HepG2 (cell line): ENCODE results near the gene CCDC57. TPM values are rescaled to one million over a fixed set of nuclear protein-coding genes. Genes with fewer than 3 reads are reported as not detected.

Experiments
- ATAC-seq: fragments of 200-7000 bp; cut with Tn5 transposase; 3 replicates; pipeline ENCODE4 v1.9.1; 2020; ENCODE audit warnings: mild to moderate bottlenecking, moderate library complexity
- BruUV-seq: library from RNA; stranded (reverse); fragments of 400-500 nt; replicated peaks from 2 replicates; lab custom pipeline; 2021; lab: Mats Ljungman, UMichigan
- CTCF ChIA-PET: fragments of 300-600 bp; formaldehyde crosslinking; extraction: SDS; loops from one replicate; lab custom pipeline; 2021; ENCODE audit warnings: low total read pairs, inconsistent platforms, low intra/inter-chr PET ratio; lab: Yijun Ruan, JAX
- POLR2A ChIA-PET: fragments of 350-600 bp; sonication (Branson Sonifier 250); formaldehyde crosslinking; loops from one replicate; lab custom pipeline; 2020; ENCODE audit warnings: antibody characterized with exemption, inconsistent platforms; lab: Yijun Ruan, JAX
- DNase-seq: peaks from one replicate; pipeline ENCODE4 v3.0.0-alpha.2; 2015; ENCODE audit warnings: low spot score
- FAIRE-seq: peaks from 3 replicates; lab custom pipeline; 2011; peaks lifted over from hg19 to GRCh38; lab: Jason Lieb, UNC
- H2AFZ ChIP-seq: one replicate; pipeline ENCODE4 v1.6.1; 2011; ENCODE audit warnings: low read length, inconsistent platforms
- H3K27ac ChIP-seq: fragments of 300-600 bp; 3 replicates; pipeline ENCODE4 v1.8.0; 2011; ENCODE audit warnings: mixed run types, mild to moderate bottlenecking, mixed read lengths, low read length, inconsistent platforms; ENCODE audit not compliant: insufficient read depth; ENCODE audit errors: extremely low read length
- H3K27me3 ChIP-seq, 2 experiments: fragments of 200-600 bp in 1 of 2; 2 replicates in 1 of 2; 3 replicates in 1 of 2; pipeline versions ENCODE4 v1.6.0 to v1.8.0; 2011; ENCODE audit warnings: low read length in 2 of 2, mild to moderate bottlenecking in 2 of 2, moderate library complexity in 2 of 2, inconsistent platforms in 1 of 2; ENCODE audit not compliant: insufficient read depth in 2 of 2, control insufficient read depth in 1 of 2
- H3K36me3 ChIP-seq, 2 experiments: fragments of 200-600 bp in 1 of 2; replicated peaks in 1 of 2; 2 replicates in 1 of 2; 3 replicates in 1 of 2; pipeline versions ENCODE4 v1.5.1 to v1.8.0; 2011; ENCODE audit warnings: low read length in 2 of 2, inconsistent platforms in 1 of 2; ENCODE audit not compliant: insufficient read depth in 2 of 2, control insufficient read depth in 1 of 2
- H3K4me1 ChIP-seq: 2 replicates; pipeline ENCODE4 v1.5.1; 2012; ENCODE audit warnings: low read length, inconsistent platforms; ENCODE audit not compliant: insufficient read depth
- H3K4me2 ChIP-seq: 2 replicates; pipeline ENCODE4 v1.6.0; 2011; ENCODE audit warnings: low read depth, low read length, inconsistent platforms
- H3K4me3 ChIP-seq, 3 experiments: fragments of 200-600 bp in 1 of 3; sonication (generic), shearing (Covaris generic) in 1 of 3; replicated peaks in 1 of 3; 2 replicates each; pipeline ENCODE4 v1.5.1; 2011 to 2016; ENCODE audit warnings: low read length in 3 of 3, inconsistent platforms in 2 of 3, low read depth in 2 of 3, mild to moderate bottlenecking in 2 of 3, control low read depth in 1 of 3, mixed read lengths in 1 of 3; ENCODE audit not compliant: insufficient read depth in 1 of 3
- H3K79me2 ChIP-seq: one replicate; pipeline ENCODE4 v1.6.1; 2011; ENCODE audit warnings: low read length, inconsistent platforms; ENCODE audit not compliant: insufficient read depth
- H3K9ac ChIP-seq: 2 replicates; pipeline ENCODE4 v1.6.0; 2011; ENCODE audit warnings: mild to moderate bottlenecking, low read depth, low read length, inconsistent platforms; ENCODE audit not compliant: insufficient read depth
- H3K9me3 ChIP-seq: 2 replicates; pipeline ENCODE4 v1.5.1; 2012; ENCODE audit warnings: mild to moderate bottlenecking, low read length
- H4K20me1 ChIP-seq: 2 replicates; pipeline ENCODE4 v1.6.0; 2011; ENCODE audit warnings: inconsistent platforms, mild to moderate bottlenecking, low read length, moderate library complexity; ENCODE audit not compliant: insufficient read depth
- HNRNPL ChIP-seq: fragments of 200-400 bp; formaldehyde crosslinking; IDR thresholded peaks from 2 replicates; pipeline ENCODE4 v1.6.1; 2017; ENCODE audit warnings: mild to moderate bottlenecking, low read depth, low read length
- MAZ ChIP-seq, 2 experiments: sonication (generic) in 1 of 2; formaldehyde crosslinking in 1 of 2; IDR thresholded peaks; 2 replicates each; pipeline versions ENCODE4 v1.5.0 to v1.6.1; 2012 to 2020; ENCODE audit warnings: low read depth in 2 of 2, mild to moderate bottlenecking in 2 of 2, borderline replicate concordance in 1 of 2, improper control_type of control experiment in 1 of 2, low read length in 1 of 2, missing genetic modification reagents in 1 of 2, moderate library complexity in 1 of 2
- SOX5 ChIP-seq: IDR thresholded peaks from 2 replicates; pipeline ENCODE4 v1.6.1; 2016; ENCODE audit warnings: borderline replicate concordance
- ZNF343 ChIP-seq: sonication (generic); formaldehyde crosslinking; IDR thresholded peaks from 2 replicates; pipeline ENCODE4 v1.4.0; 2020; ENCODE audit warnings: mild to moderate bottlenecking, missing genetic modification reagents
- ZNF597 ChIP-seq: sonication (generic); formaldehyde crosslinking; IDR thresholded peaks from 2 replicates; pipeline ENCODE4 v1.5.0; 2020; ENCODE audit warnings: missing genetic modification reagents
- ZSCAN21 ChIP-seq: sonication (generic); formaldehyde crosslinking; IDR thresholded peaks from 2 replicates; pipeline ENCODE4 v1.8.0; 2022; ENCODE audit warnings: mild to moderate bottlenecking, missing genetic modification reagents, moderate library complexity, borderline replicate concordance
- WGBS: methylation state at CpG from one replicate; pipeline ENCODE4 v1.1.6; 2017; ENCODE audit warnings: low lambda C conversion rate; 5-methylcytosine and 5-hydroxymethylcytosine counted together
- in situ Hi-C: cut with HindIII; loops from 2 replicates; pipeline ENCODE4 v1.10.0; 2017; ENCODE audit warnings: low pct_unique_long_range_greater_than_20kb; ENCODE audit not compliant: extremely low pct_ligation_motif_present
- intact Hi-C: fragments of 100-400 bp; cut with micrococcal nuclease; formaldehyde crosslinking; loops from one replicate; pipeline ENCODE4 v1.10.0; 2022; ENCODE audit not compliant: unreplicated experiment
- polyA plus RNA-seq, 8 experiments: library from polyadenylated mRNA; depleted of rRNA in 3 of 8; stranded (reverse) in 7 of 8; unstranded in 1 of 8; fragments of >200 nt; fragmentation: Illumina TruSeq in 4 of 8; extraction: Trizol in 4 of 8; gene quantifications; 2 replicates each; pipeline versions ENCODE4 v1.2.1 to v1.2.3, GENCODE V29; 2011 to 2016; ENCODE audit warnings: low read depth in 4 of 8, missing spikeins in 1 of 8, mixed read lengths in 1 of 8; ENCODE audit not compliant: insufficient read depth in 1 of 8
- total RNA-seq, 5 experiments: library from RNA; depleted of rRNA; stranded (reverse); fragments of >200 nt; fragmentation: Illumina TruSeq; extraction: Trizol; gene quantifications; 2 replicates each; pipeline ENCODE4 v1.2.3, GENCODE V29; 2016; ENCODE audit warnings: low read depth in 1 of 5
- TF ChIP-seq, protein P1 (sequence below): sonication (generic); formaldehyde crosslinking; IDR thresholded peaks from 2 replicates; pipeline ENCODE4 v1.5.0; 2020; ENCODE audit warnings: mild to moderate bottlenecking, missing genetic modification reagents, borderline replicate concordance
- TF ChIP-seq, protein P2 (sequence below): sonication (generic); formaldehyde crosslinking; IDR thresholded peaks from 2 replicates; pipeline ENCODE4 v1.5.1; 2020; ENCODE audit warnings: mild to moderate bottlenecking, missing genetic modification reagents, moderate library complexity

CCDC57 gene
- total and polyA plus RNA-seq, 2 of the 13 experiments (the other 11 are each of a cell fraction or from before 2014, with no cell fraction given): 59.3 to 59.9 TPM

GRCh38 chr17:82091264-82092066 lies 121.2 kb downstream of the CCDC57 start:
- FAIRE-seq (no peak), ATAC-seq (no peak), DNase-seq (no peak)
- Histone ChIP-seq H3K36me3 (peaks cover 77 to 95% of the 10 kb centered on the region in 2 experiments), H3K79me2 (peaks cover 57% of the 10 kb centered on the region), H2AFZ (no peak overlapping the region), H3K4me2 (no peak overlapping the region; the same call in 1 of the 2 replicates), H3K27me3 (no peaks in the 10 kb centered on the region), H3K9me3 (no peaks in the 10 kb centered on the region), H3K9ac (no peak overlapping the region), H3K4me3 (no peak overlapping the region; a peak in 1 of 6 replicates), H4K20me1 (peaks cover 83% of the 10 kb centered on the region), H3K27ac (no peak overlapping the region), H3K4me1 (peaks cover 34% of the 10 kb centered on the region)
- ChIA-PET CTCF (no interaction called here), POLR2A (no interaction called here)
- no TSS peak for BruUV-seq
- intact Hi-C loops: loop anchor here (10.0 kb wide), 1 partner anchor 117 kb away; the partner anchor contains the start of gene ASPSCR1
- WGBS: 100% methylated on average over 19 of the region's 37 CpGs
- in situ Hi-C loops: no loop called here
- TF ChIP-seq ZNF597 (no peak), ZSCAN21 (CRISPR knock-in tag) (no peak), ZNF343 (CRISPR knock-in tag) (0 out of 2 replicates have a peak, but pooled peaks have one; percentile 30), SOX5 (CRISPR knock-in tag) (no peak), HNRNPL (peak; percentile 2; the same call in 1 of the 2 replicates), MAZ (IDR thresholded peaks at IDR 0.05; ENCODE audit: borderline replicate concordance, low read depth, low read length) (no peak), MAZ (CRISPR knock-in tag; IDR thresholded peaks at IDR 0.05; ENCODE audit: low read depth) (0 out of 2 replicates have a peak, but pooled peaks have one; percentile 31)
- TF ChIP-seq, protein P1, sequence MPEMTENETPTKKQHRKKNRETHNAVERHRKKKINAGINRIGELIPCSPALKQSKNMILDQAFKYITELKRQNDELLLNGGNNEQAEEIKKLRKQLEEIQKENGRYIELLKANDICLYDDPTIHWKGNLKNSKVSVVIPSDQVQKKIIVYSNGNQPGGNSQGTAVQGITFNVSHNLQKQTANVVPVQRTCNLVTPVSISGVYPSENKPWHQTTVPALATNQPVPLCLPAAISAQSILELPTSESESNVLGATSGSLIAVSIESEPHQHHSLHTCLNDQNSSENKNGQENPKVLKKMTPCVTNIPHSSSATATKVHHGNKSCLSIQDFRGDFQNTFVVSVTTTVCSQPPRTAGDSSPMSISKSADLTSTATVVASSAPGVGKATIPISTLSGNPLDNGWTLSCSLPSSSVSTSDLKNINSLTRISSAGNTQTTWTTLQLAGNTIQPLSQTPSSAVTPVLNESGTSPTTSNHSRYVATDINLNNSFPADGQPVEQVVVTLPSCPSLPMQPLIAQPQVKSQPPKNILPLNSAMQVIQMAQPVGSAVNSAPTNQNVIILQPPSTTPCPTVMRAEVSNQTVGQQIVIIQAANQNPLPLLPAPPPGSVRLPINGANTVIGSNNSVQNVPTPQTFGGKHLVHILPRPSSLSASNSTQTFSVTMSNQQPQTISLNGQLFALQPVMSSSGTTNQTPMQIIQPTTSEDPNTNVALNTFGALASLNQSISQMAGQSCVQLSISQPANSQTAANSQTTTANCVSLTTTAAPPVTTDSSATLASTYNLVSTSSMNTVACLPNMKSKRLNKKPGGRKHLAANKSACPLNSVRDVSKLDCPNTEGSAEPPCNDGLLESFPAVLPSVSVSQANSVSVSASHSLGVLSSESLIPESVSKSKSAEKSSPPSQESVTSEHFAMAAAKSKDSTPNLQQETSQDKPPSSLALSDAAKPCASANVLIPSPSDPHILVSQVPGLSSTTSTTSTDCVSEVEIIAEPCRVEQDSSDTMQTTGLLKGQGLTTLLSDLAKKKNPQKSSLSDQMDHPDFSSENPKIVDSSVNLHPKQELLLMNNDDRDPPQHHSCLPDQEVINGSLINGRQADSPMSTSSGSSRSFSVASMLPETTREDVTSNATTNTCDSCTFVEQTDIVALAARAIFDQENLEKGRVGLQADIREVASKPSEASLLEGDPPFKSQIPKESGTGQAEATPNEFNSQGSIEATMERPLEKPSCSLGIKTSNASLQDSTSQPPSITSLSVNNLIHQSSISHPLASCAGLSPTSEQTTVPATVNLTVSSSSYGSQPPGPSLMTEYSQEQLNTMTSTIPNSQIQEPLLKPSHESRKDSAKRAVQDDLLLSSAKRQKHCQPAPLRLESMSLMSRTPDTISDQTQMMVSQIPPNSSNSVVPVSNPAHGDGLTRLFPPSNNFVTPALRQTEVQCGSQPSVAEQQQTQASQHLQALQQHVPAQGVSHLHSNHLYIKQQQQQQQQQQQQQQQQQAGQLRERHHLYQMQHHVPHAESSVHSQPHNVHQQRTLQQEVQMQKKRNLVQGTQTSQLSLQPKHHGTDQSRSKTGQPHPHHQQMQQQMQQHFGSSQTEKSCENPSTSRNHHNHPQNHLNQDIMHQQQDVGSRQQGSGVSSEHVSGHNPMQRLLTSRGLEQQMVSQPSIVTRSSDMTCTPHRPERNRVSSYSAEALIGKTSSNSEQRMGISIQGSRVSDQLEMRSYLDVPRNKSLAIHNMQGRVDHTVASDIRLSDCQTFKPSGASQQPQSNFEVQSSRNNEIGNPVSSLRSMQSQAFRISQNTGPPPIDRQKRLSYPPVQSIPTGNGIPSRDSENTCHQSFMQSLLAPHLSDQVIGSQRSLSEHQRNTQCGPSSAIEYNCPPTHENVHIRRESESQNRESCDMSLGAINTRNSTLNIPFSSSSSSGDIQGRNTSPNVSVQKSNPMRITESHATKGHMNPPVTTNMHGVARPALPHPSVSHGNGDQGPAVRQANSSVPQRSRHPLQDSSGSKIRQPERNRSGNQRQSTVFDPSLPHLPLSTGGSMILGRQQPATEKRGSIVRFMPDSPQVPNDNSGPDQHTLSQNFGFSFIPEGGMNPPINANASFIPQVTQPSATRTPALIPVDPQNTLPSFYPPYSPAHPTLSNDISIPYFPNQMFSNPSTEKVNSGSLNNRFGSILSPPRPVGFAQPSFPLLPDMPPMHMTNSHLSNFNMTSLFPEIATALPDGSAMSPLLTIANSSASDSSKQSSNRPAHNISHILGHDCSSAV: no peak
- TF ChIP-seq, protein P2, sequence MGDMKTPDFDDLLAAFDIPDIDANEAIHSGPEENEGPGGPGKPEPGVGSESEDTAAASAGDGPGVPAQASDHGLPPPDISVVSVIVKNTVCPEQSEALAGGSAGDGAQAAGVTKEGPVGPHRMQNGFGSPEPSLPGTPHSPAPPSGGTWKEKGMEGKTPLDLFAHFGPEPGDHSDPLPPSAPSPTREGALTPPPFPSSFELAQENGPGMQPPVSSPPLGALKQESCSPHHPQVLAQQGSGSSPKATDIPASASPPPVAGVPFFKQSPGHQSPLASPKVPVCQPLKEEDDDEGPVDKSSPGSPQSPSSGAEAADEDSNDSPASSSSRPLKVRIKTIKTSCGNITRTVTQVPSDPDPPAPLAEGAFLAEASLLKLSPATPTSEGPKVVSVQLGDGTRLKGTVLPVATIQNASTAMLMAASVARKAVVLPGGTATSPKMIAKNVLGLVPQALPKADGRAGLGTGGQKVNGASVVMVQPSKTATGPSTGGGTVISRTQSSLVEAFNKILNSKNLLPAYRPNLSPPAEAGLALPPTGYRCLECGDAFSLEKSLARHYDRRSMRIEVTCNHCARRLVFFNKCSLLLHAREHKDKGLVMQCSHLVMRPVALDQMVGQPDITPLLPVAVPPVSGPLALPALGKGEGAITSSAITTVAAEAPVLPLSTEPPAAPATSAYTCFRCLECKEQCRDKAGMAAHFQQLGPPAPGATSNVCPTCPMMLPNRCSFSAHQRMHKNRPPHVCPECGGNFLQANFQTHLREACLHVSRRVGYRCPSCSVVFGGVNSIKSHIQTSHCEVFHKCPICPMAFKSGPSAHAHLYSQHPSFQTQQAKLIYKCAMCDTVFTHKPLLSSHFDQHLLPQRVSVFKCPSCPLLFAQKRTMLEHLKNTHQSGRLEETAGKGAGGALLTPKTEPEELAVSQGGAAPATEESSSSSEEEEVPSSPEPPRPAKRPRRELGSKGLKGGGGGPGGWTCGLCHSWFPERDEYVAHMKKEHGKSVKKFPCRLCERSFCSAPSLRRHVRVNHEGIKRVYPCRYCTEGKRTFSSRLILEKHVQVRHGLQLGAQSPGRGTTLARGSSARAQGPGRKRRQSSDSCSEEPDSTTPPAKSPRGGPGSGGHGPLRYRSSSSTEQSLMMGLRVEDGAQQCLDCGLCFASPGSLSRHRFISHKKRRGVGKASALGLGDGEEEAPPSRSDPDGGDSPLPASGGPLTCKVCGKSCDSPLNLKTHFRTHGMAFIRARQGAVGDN: peak; percentile 31
